Type B pancreatic cell (in vitro differentiated cells): Measurements from ENCODE around the gene AK5. TPM values are rescaled to one million over a fixed set of nuclear protein-coding genes. Genes with fewer than 3 reads are reported as not detected.

Source experiments
- DNase-seq: peaks from one replicate; pipeline ENCODE4 v3.0.0; 2021; ENCODE audit warnings: mixed read lengths; ENCODE audit not compliant: unreplicated experiment; ENCODE audit errors: extremely low spot score
- H3K27ac Mint-ChIP-seq: 2 replicates; pipeline ENCODE4 v1.8.0; 2021; ENCODE audit warnings: mild to moderate bottlenecking, mixed read lengths
- H3K27me3 Mint-ChIP-seq: 2 replicates; pipeline ENCODE4 v1.8.0; 2021; ENCODE audit warnings: mixed read lengths
- H3K36me3 Mint-ChIP-seq: 2 replicates; pipeline ENCODE4 v1.8.0; 2021; ENCODE audit warnings: mixed read lengths
- H3K4me1 Mint-ChIP-seq: one replicate; pipeline ENCODE4 v1.8.0; 2021; ENCODE audit warnings: mixed read lengths; ENCODE audit not compliant: unreplicated experiment
- H3K4me3 Mint-ChIP-seq: 2 replicates; pipeline ENCODE4 v1.8.0; 2021; ENCODE audit warnings: mild to moderate bottlenecking, mixed read lengths
- H3K9me3 Mint-ChIP-seq: 2 replicates; pipeline ENCODE4 v1.8.0; 2021; ENCODE audit warnings: mixed read lengths
- total RNA-seq: library from RNA; stranded (reverse); gene quantifications from 2 replicates; pipeline ENCODE4 v1.2.1, GENCODE V29; 2021; ENCODE audit warnings: low replicate concordance
- TF ChIP-seq, protein P1 (sequence below): fragments of 200-600 bp; sonication (generic); conservative IDR thresholded peaks from 2 replicates; pipeline ENCODE4 v1.5.0; 2021; ENCODE audit warnings: antibody characterized with exemption, mild to moderate bottlenecking

The AK5 gene
- total RNA-seq, 1 donor from 2014 or later: 1.0 TPM

DNA sequence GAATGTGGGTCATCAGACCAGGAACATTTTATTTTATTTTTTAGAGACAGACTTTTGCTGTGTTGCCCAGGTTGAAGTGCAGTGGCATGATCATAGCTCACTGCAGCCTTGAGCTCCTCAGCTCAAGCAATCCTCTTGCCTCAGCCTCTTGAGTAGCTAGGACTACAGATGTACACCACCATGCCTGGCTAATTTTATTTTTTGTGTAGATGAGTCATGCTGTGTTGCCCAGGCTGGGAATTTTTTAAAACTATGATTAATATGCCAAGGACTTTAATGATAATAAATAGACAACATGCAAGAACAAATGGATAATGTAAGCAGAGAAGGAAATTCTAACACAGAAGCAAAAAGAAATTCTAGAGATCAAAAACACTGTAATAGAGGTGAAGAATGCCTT, 142.4 kb downstream of the AK5 start:
- H3K4me1 Mint-ChIP-seq: no peaks in the 10 kb centered on the region
- no peaks in the 10 kb centered on the region for H3K27me3 Mint-ChIP-seq
- DNase-seq: no peak
- TF ChIP-seq, protein P1, sequence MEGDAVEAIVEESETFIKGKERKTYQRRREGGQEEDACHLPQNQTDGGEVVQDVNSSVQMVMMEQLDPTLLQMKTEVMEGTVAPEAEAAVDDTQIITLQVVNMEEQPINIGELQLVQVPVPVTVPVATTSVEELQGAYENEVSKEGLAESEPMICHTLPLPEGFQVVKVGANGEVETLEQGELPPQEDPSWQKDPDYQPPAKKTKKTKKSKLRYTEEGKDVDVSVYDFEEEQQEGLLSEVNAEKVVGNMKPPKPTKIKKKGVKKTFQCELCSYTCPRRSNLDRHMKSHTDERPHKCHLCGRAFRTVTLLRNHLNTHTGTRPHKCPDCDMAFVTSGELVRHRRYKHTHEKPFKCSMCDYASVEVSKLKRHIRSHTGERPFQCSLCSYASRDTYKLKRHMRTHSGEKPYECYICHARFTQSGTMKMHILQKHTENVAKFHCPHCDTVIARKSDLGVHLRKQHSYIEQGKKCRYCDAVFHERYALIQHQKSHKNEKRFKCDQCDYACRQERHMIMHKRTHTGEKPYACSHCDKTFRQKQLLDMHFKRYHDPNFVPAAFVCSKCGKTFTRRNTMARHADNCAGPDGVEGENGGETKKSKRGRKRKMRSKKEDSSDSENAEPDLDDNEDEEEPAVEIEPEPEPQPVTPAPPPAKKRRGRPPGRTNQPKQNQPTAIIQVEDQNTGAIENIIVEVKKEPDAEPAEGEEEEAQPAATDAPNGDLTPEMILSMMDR: no peak
- H3K9me3 Mint-ChIP-seq: no peaks in the 10 kb centered on the region
- H3K36me3 Mint-ChIP-seq: no peaks in the 10 kb centered on the region
- no peak overlapping the region for H3K27ac Mint-ChIP-seq
- no peak overlapping the region for H3K4me3 Mint-ChIP-seq

GRCh38 chr1:77428068-77428467, 146.2 kb downstream of the AK5 start:
- Mint-ChIP-seq H3K4me1 (no peaks in the 10 kb centered on the region), H3K36me3 (no peaks in the 10 kb centered on the region)
- TF ChIP-seq, protein P1: no peak

GRCh38 chr1:77430966-77431690, 149.3 kb downstream of the AK5 start:
- no peak overlapping the region for H3K27ac Mint-ChIP-seq
- H3K27me3 Mint-ChIP-seq: no peaks in the 10 kb centered on the region
- H3K36me3 Mint-ChIP-seq: no peaks in the 10 kb centered on the region
- no peak overlapping the region for H3K4me3 Mint-ChIP-seq
- TF ChIP-seq, protein P1: no peak
- DNase-seq: no peak
- no peaks in the 10 kb centered on the region for H3K9me3 Mint-ChIP-seq
- no peaks in the 10 kb centered on the region for H3K4me1 Mint-ChIP-seq

More at GRCh38 chr1:77428068-77428467, 146.2 kb downstream of the AK5 start:
- Mint-ChIP-seq H3K9me3 (no peaks in the 10 kb centered on the region), H3K4me3 (no peak overlapping the region), H3K27me3 (no peaks in the 10 kb centered on the region), H3K27ac (no peak overlapping the region)
- DNase-seq: no peak

DNA sequence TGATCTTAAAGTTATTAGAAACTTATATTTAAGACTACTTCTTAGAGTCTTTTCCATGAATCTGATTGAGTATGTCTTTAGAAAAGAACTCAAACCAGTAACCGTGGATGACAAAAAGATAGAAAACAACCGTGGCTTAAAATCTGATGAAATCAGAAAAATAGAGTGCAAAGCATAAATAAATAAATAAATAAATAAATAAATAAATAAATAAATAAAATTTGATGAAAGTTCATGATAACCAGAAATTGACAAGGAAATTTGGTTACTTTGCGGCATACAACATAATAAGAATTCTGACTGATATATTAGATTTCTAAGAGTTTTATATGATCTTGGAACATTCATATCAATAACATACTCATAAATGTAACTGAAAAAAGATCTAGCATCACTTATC, 152.1 kb downstream of the AK5 start:
- no peak for DNase-seq
- Mint-ChIP-seq H3K4me3 (no peak overlapping the region), H3K27me3 (no peaks in the 10 kb centered on the region), H3K4me1 (no peaks in the 10 kb centered on the region), H3K27ac (no peak overlapping the region), H3K9me3 (no peaks in the 10 kb centered on the region), H3K36me3 (no peaks in the 10 kb centered on the region)
- TF ChIP-seq, protein P1: no peak

- Mint-ChIP-seq H3K36me3 (no peaks in the 10 kb centered on the region), H3K27me3 (no peaks in the 10 kb centered on the region), H3K27ac (no peak overlapping the region), H3K4me3 (no peak overlapping the region), H3K4me1 (no peaks in the 10 kb centered on the region), H3K9me3 (no peaks in the 10 kb centered on the region)
- DNase-seq: no peak
- TF ChIP-seq, protein P1: no peak
These were observed 153.1 kb downstream of the AK5 start for GRCh38 chr1:77434967-77435366.
